Right renal cortex interstitium (tissue), 3 donors: ENCODE data around the gene CD28. TPM values are rescaled to one million over a fixed set of nuclear protein-coding genes. Genes with fewer than 3 reads are reported as not detected.

Experiments
- DNase-seq, 3 donors: peaks; one replicate each; pipeline ENCODE4 v3.0.0-alpha.2; 2013; ENCODE audit warnings: low read depth in 3 of 3, low spot score in 2 of 3
- polyA plus RNA-seq, 3 donors: library from polyadenylated mRNA; unstranded; fragments of 120-200 nt; gene quantifications; one replicate each; pipeline ENCODE4 v1.2.1, GENCODE V29; 2013; ENCODE audit not compliant: insufficient read length in 3 of 3

The CD28 gene
- polyA plus RNA-seq, 3 donors: 1.9 to 2.3 (median 2.1) TPM

- no peak for DNase-seq
Observed at GRCh38 chr2:203713381-203713780, 6.9 kb downstream of the CD28 start.

GRCh38 chr2:203714112-203714511 is 7.7 kb downstream of the CD28 start:
- no peak for DNase-seq

GRCh38 chr2:203715744-203716143 is 9.3 kb downstream of the CD28 start:
- no peak for DNase-seq

GRCh38 chr2:203718087-203718486 is 11.6 kb downstream of the CD28 start:
- DNase-seq: no peak

- DNase-seq: no peak
Observed at GRCh38 chr2:203719456-203720410, 13.3 kb downstream of the CD28 start.

- no peak for DNase-seq
Observed at GRCh38 chr2:203720915-203721672, 14.7 kb downstream of the CD28 start.

- DNase-seq: no peak
Observed at GRCh38 chr2:203721781-203722300, 15.4 kb downstream of the CD28 start.

GRCh38 chr2:203722411-203722810 is 16.0 kb downstream of the CD28 start:
- DNase-seq: no peak

- no peak for DNase-seq
Observed at GRCh38 chr2:203728321-203728720, 21.9 kb downstream of the CD28 start.

- DNase-seq: no peak
Observed at GRCh38 chr2:203730076-203730729, 23.8 kb downstream of the CD28 start.

GRCh38 chr2:203730883-203731282 is 24.4 kb downstream of the CD28 start:
- DNase-seq: no peak

- DNase-seq: no peak
Observed at GRCh38 chr2:203732092-203732952, 25.9 kb downstream of the CD28 start.

- no peak for DNase-seq
Observed at GRCh38 chr2:203732953-203733510, 26.6 kb downstream of the CD28 start.

- DNase-seq: no peak
Observed at GRCh38 chr2:203733684-203734083, 27.2 kb downstream of the CD28 start.

- no peak for DNase-seq
Observed at GRCh38 chr2:203734276-203734983, 28.0 kb downstream of the CD28 start.

GRCh38 chr2:203737360-203737759 is 30.9 kb downstream of the CD28 start:
- DNase-seq: no peak

- no peak for DNase-seq
Observed at GRCh38 chr2:203739351-203739750, 32.9 kb downstream of the CD28 start.

GRCh38 chr2:203740871-203741281 is 34.4 kb downstream of the CD28 start:
- no peak for DNase-seq

- DNase-seq: no peak
Observed at GRCh38 chr2:203741566-203741965, 35.1 kb downstream of the CD28 start.
